Naive B cell (primary cell): ENCODE results near the gene ELAVL3. TPM values are rescaled to one million over a fixed set of nuclear protein-coding genes. Genes with fewer than 3 reads are reported as not detected.
A peak's percentile ranks its signal among the peaks of the same experiment; 100 is the strongest.
"Not testable (repeated sequence)": the region's sequence is repeated elsewhere in the genome, so short reads cannot be mapped to it uniquely, and the experiment has no call there.

Experiments
- ATAC-seq, 2 donors: fragments of 150-1000 bp; cut with Tn5 transposase; 2 replicates each; pipeline ENCODE4 v1.10.0; 2021; ENCODE audit warnings: low read depth in 2 of 2, mild to moderate bottlenecking in 2 of 2, moderate library complexity in 2 of 2
- DNase-seq: peaks from one replicate; pipeline ENCODE4 v3.0.0; 2022
- H3K27ac Mint-ChIP-seq, 6 donors: one replicate each; pipeline ENCODE4 v1.8.0; 2020 to 2022; ENCODE audit warnings: mild to moderate bottlenecking in 6 of 6, mixed read lengths in 6 of 6, moderate library complexity in 5 of 6, inconsistent platforms in 2 of 6
- H3K27me3 Mint-ChIP-seq, 3 donors: one replicate each; pipeline ENCODE4 v1.8.0; 2021 to 2022; ENCODE audit warnings: mixed read lengths in 3 of 3, mild to moderate bottlenecking in 1 of 3
- H3K36me3 Mint-ChIP-seq, 2 donors: one replicate each; pipeline ENCODE4 v1.8.0; 2020 to 2022; ENCODE audit warnings: mixed read lengths in 2 of 2, inconsistent platforms in 1 of 2, mild to moderate bottlenecking in 1 of 2
- H3K4me1 Mint-ChIP-seq, 3 donors: one replicate each; pipeline ENCODE4 v1.8.0; 2020 to 2022; ENCODE audit warnings: mixed read lengths in 3 of 3, inconsistent platforms in 1 of 3, mild to moderate bottlenecking in 1 of 3, moderate library complexity in 1 of 3
- H3K4me3 Mint-ChIP-seq, 8 donors: one replicate each; pipeline ENCODE4 v1.8.0; 2020 to 2022; ENCODE audit warnings: mild to moderate bottlenecking in 8 of 8, mixed read lengths in 8 of 8, moderate library complexity in 8 of 8, inconsistent platforms in 2 of 8
- H3K9me3 Mint-ChIP-seq, 7 donors: one replicate each; pipeline ENCODE4 v1.8.0; 2020 to 2022; ENCODE audit warnings: mixed read lengths in 7 of 7, mild to moderate bottlenecking in 5 of 7, inconsistent platforms in 2 of 7, moderate library complexity in 1 of 7
- polyA plus RNA-seq, 6 donors: library from polyadenylated mRNA; unstranded; fragments of 300-500 nt; fragmentation: Illumina TruSeq; gene quantifications; one replicate each; pipeline ENCODE4 v1.2.3, GENCODE V29; 2021; ENCODE audit warnings: low read depth in 6 of 6

The ELAVL3 gene
- polyA plus RNA-seq, 6 donors from 2014 or later, result not detected

- DNase-seq, result no peak
- peaks cover 0 to 5% (median 0%) of the 10 kb centered on the region in 7 donors for H3K9me3 Mint-ChIP-seq
- ATAC-seq, result peak; percentile 42 to 55
- peak overlapping the region in 4 of 6 donors; percentile 54 to 93 (median 73) for H3K27ac Mint-ChIP-seq
- H3K4me1 Mint-ChIP-seq, result peaks cover 24 to 32% (median 26%) of the 10 kb centered on the region in 3 donors
- peak overlapping the region in 7 of 8 donors; percentile 53 to 81 (median 71) for H3K4me3 Mint-ChIP-seq
- peaks cover 18 to 46% (median 40%) of the 10 kb centered on the region in 3 donors for H3K27me3 Mint-ChIP-seq
- H3K36me3 Mint-ChIP-seq, result peaks cover 0 to 10% of the 10 kb centered on the region in 2 donors
These were observed 913 bp upstream of the ELAVL3 start for GRCh38 chr19:11481534-11482383.

- Mint-ChIP-seq H3K4me3 (no peak overlapping the region), H3K36me3 (peaks cover 3 to 4% of the 10 kb centered on the region in 2 donors), H3K4me1 (peaks cover 24 to 32% (median 26%) of the 10 kb centered on the region in 3 donors), H3K9me3 (peaks cover 0 to 5% (median 0%) of the 10 kb centered on the region in 7 donors), H3K27ac (peak overlapping the region in 1 of 6 donors; percentile 24), H3K27me3 (peaks cover 16 to 57% (median 43%) of the 10 kb centered on the region in 3 donors)
- ATAC-seq (no peak), DNase-seq (no peak)
These were observed 740 bp downstream of the ELAVL3 start for GRCh38 chr19:11479898-11480714.

GRCh38 chr19:11479090-11479897, 1.6 kb downstream of the ELAVL3 start:
- Mint-ChIP-seq H3K4me1 (peaks cover 24 to 32% (median 26%) of the 10 kb centered on the region in 3 donors), H3K36me3 (peaks cover 0 to 4% of the 10 kb centered on the region in 2 donors), H3K4me3 (peak overlapping the region in 3 of 8 donors; percentile 19 to 60 (median 54)), H3K27me3 (peaks cover 15 to 57% (median 40%) of the 10 kb centered on the region in 3 donors), H3K27ac (peak overlapping the region in 3 of 6 donors; percentile 44 to 91 (median 73)), H3K9me3 (peaks cover 0 to 5% (median 0%) of the 10 kb centered on the region in 7 donors)
- no peak for ATAC-seq
- DNase-seq, result no peak

- DNase-seq, result peak; percentile 19
- peaks cover 18 to 57% (median 40%) of the 10 kb centered on the region in 3 donors for H3K27me3 Mint-ChIP-seq
- ATAC-seq, result peak in 1 of 2 donors; percentile 20
- peaks cover 0 to 4% of the 10 kb centered on the region in 2 donors for H3K36me3 Mint-ChIP-seq
- H3K27ac Mint-ChIP-seq, result peak overlapping the region in 2 of 6 donors; percentile 44 to 91
- H3K4me1 Mint-ChIP-seq, result peaks cover 24 to 32% (median 26%) of the 10 kb centered on the region in 3 donors
- H3K4me3 Mint-ChIP-seq, result peak overlapping the region in 4 of 8 donors; percentile 19 to 67 (median 57)
- peaks cover 0 to 5% (median 0%) of the 10 kb centered on the region in 7 donors for H3K9me3 Mint-ChIP-seq
These were observed 2.4 kb downstream of the ELAVL3 start for GRCh38 chr19:11478167-11479089.

- H3K4me1 Mint-ChIP-seq, result peaks cover 9% of the 10 kb centered on the region in 3 donors
- peaks cover 0 to 4% of the 10 kb centered on the region in 2 donors for H3K36me3 Mint-ChIP-seq
- H3K27me3 Mint-ChIP-seq, result peaks cover 18 to 45% (median 35%) of the 10 kb centered on the region in 3 donors
- no peak overlapping the region for H3K27ac Mint-ChIP-seq
- H3K9me3 Mint-ChIP-seq, result peaks cover 0 to 7% (median 0%) of the 10 kb centered on the region in 7 donors
- no peak for DNase-seq
- H3K4me3 Mint-ChIP-seq, result no peak overlapping the region
- ATAC-seq, result no peak
These were observed 5.0 kb downstream of the ELAVL3 start for GRCh38 chr19:11475861-11476260.

GRCh38 chr19:11475343-11475742, 5.5 kb downstream of the ELAVL3 start:
- H3K4me1 Mint-ChIP-seq, H3K4me3 Mint-ChIP-seq, H3K27ac Mint-ChIP-seq, ATAC-seq, DNase-seq, H3K36me3 Mint-ChIP-seq, H3K9me3 Mint-ChIP-seq: not testable (repeated sequence)
- H3K27me3 Mint-ChIP-seq, result peaks cover 18 to 45% (median 35%) of the 10 kb centered on the region in 3 donors

- H3K4me3 Mint-ChIP-seq, result no peak overlapping the region
- H3K36me3 Mint-ChIP-seq, result peaks cover 0 to 4% of the 10 kb centered on the region in 2 donors
- H3K4me1 Mint-ChIP-seq, result peaks cover 3 to 4% (median 3%) of the 10 kb centered on the region in 3 donors
- no peak overlapping the region for H3K27ac Mint-ChIP-seq
- ATAC-seq, result no peak
- peaks cover 0 to 3% (median 0%) of the 10 kb centered on the region in 7 donors for H3K9me3 Mint-ChIP-seq
- H3K27me3 Mint-ChIP-seq, result peaks cover 17 to 42% (median 28%) of the 10 kb centered on the region in 3 donors
- no peak for DNase-seq
These were observed 7.1 kb downstream of the ELAVL3 start for GRCh38 chr19:11473725-11474124.

- not testable (repeated sequence) for H3K4me1 Mint-ChIP-seq, H3K4me3 Mint-ChIP-seq, H3K9me3 Mint-ChIP-seq, DNase-seq, H3K27ac Mint-ChIP-seq, ATAC-seq, H3K36me3 Mint-ChIP-seq
- peaks cover 12 to 29% (median 14%) of the 10 kb centered on the region in 3 donors for H3K27me3 Mint-ChIP-seq
These were observed 12.5 kb downstream of the ELAVL3 start for GRCh38 chr19:11468266-11468845.

- Mint-ChIP-seq H3K27me3 (peaks cover 4 to 21% (median 7%) of the 10 kb centered on the region in 3 donors), H3K4me1 (no peaks in the 10 kb centered on the region), H3K36me3 (no peaks in the 10 kb centered on the region), H3K4me3 (no peak overlapping the region), H3K27ac (peak overlapping the region in 1 of 6 donors; percentile 14), H3K9me3 (no peaks in the 10 kb centered on the region)
- ATAC-seq (no peak), DNase-seq (no peak)
These were observed 15.2 kb downstream of the ELAVL3 start for GRCh38 chr19:11465600-11465999.

GRCh38 chr19:11464333-11465265, 16.2 kb downstream of the ELAVL3 start:
- H3K4me1 Mint-ChIP-seq, result no peaks in the 10 kb centered on the region
- ATAC-seq (no peak), DNase-seq (no peak)
- no peak overlapping the region for H3K27ac Mint-ChIP-seq
- H3K27me3 Mint-ChIP-seq, result peaks cover 11 to 29% (median 14%) of the 10 kb centered on the region in 3 donors
- H3K9me3 Mint-ChIP-seq, result peaks cover 0 to 1% (median 0%) of the 10 kb centered on the region in 7 donors
- H3K36me3 Mint-ChIP-seq, result no peaks in the 10 kb centered on the region
- no peak overlapping the region for H3K4me3 Mint-ChIP-seq
